ENCODE measurements around the gene SMYD3.
"Not testable (repeated sequence)": the region's sequence is repeated elsewhere in the genome, so short reads cannot be mapped to it uniquely, and the experiment has no call there.

SMYD3 gene

GRCh38 chr1:245717611-245718010 is 789.5 kb downstream of the SMYD3 start:
- no peak for DNase-seq (ENCODE audit: low read depth)
- TF ChIP-seq, protein P1, sequence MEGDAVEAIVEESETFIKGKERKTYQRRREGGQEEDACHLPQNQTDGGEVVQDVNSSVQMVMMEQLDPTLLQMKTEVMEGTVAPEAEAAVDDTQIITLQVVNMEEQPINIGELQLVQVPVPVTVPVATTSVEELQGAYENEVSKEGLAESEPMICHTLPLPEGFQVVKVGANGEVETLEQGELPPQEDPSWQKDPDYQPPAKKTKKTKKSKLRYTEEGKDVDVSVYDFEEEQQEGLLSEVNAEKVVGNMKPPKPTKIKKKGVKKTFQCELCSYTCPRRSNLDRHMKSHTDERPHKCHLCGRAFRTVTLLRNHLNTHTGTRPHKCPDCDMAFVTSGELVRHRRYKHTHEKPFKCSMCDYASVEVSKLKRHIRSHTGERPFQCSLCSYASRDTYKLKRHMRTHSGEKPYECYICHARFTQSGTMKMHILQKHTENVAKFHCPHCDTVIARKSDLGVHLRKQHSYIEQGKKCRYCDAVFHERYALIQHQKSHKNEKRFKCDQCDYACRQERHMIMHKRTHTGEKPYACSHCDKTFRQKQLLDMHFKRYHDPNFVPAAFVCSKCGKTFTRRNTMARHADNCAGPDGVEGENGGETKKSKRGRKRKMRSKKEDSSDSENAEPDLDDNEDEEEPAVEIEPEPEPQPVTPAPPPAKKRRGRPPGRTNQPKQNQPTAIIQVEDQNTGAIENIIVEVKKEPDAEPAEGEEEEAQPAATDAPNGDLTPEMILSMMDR (IDR thresholded peaks at IDR 0.05; ENCODE audit: control insufficient read depth, insufficient read depth, low read depth, low read length, missing control alignments): no peak
- no peak overlapping the region for H3K4me3 ChIP-seq (ENCODE audit: control insufficient read depth, low read depth, low read length)

DNA sequence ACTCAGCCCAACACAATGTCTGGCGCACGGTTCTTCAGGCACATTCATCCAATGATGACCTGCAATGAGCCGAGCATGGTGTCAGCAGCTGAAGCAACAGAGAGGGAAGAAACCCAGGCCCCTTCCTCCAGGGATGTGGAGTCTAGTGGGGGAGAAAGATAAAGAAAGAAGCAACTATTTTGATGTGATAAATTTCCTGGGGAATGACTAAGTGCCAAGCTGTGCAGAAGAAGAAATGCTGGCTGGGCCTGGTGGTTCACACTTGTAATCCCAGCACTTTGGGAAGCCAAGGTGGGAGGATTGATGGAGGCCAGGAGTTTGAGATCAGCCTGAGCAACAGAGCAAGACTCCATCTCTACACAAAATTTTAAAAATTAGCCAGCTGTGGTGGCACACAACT is 790.5 kb downstream of the SMYD3 start:
- H3K4me3 ChIP-seq (ENCODE audit: control insufficient read depth, low read depth, low read length): no peak overlapping the region
- TF ChIP-seq, protein P1 (IDR thresholded peaks at IDR 0.05; ENCODE audit: control insufficient read depth, insufficient read depth, low read depth, low read length, missing control alignments): no peak
- DNase-seq (ENCODE audit: low read depth): no peak

DNA sequence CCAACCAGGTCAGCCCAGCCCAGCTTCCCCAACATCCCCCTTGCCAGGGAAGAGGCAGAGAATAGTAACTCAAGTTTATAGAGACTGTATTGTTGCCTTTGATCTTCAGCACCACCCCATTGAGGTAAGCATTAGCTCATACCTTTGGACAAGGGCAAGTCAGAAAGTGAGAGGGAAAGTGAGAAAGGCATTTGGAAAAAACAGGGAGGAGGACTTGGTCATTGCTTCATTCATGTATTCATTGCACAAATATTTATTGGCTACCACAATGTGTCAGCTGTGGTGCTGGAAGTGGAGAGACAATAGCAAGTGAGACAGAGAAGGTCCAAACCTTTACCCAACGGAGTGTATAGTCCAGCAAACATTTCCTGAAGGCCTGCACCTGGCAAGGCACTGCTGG is 791.1 kb downstream of the SMYD3 start:
- H3K4me3 ChIP-seq (ENCODE audit: control insufficient read depth, low read depth, low read length): no peak overlapping the region
- TF ChIP-seq, protein P1 (IDR thresholded peaks at IDR 0.05; ENCODE audit: control insufficient read depth, insufficient read depth, low read depth, low read length, missing control alignments): no peak
- peak; percentile 75 for DNase-seq (ENCODE audit: low read depth)

GRCh38 chr1:245715291-245715701 is 791.8 kb downstream of the SMYD3 start:
- TF ChIP-seq, protein P1 (IDR thresholded peaks at IDR 0.05; ENCODE audit: control insufficient read depth, insufficient read depth, low read depth, low read length, missing control alignments): no peak
- no peak overlapping the region for H3K4me3 ChIP-seq (ENCODE audit: control insufficient read depth, low read depth, low read length)
- DNase-seq (ENCODE audit: low read depth): no peak

DNA sequence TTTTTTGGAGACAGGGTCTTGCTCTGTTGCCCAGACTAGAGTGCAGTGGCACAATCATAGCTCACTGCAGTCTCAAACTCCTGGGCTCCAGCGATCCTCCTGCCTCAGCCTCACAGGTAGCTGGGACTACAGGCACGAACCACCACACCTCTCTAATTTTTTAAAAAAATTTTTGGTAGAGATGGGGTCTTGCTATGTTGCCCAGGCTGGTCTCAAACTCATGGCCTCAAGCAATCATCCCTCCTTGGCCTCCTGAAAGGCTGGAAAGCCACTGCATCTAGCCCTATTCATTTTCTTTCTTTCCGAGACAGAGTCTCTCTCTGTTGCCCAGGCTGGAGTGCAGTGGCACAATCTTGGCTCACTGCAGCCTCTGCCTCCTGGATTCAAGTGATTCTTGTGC is 793.1 kb downstream of the SMYD3 start:
- DNase-seq (ENCODE audit: low read depth); H3K4me3 ChIP-seq (ENCODE audit: control insufficient read depth, low read depth, low read length): not testable (repeated sequence)

GRCh38 chr1:245710961-245711903 is 795.8 kb downstream of the SMYD3 start:
- TF ChIP-seq, protein P1 (IDR thresholded peaks at IDR 0.05; ENCODE audit: control insufficient read depth, insufficient read depth, low read depth, low read length, missing control alignments): no peak
- H3K4me3 ChIP-seq (ENCODE audit: control insufficient read depth, low read depth, low read length): no peak overlapping the region
- no peak for DNase-seq (ENCODE audit: low read depth)

DNA sequence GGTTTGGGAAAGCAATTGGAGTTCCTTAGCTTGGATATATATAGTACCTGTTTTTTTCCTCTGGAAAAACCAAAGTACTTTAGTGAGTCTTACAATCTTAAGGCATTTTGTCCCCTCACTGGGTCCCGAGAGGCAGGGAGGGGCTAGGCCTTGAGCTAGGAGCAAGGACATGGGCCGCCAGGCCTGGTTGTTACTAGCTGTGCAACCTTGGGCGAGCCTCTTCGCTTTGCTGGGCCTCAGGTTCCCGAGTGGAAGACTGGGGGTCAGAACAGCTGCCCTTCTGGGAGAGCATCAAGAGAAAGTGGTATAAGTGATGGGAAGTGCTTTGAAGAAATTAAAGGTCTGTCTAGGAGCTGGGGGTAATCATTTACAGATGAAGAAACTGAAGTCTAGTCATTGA is 799.1 kb downstream of the SMYD3 start:
- TF ChIP-seq, protein P1 (IDR thresholded peaks at IDR 0.05; ENCODE audit: control insufficient read depth, insufficient read depth, low read depth, low read length, missing control alignments): no peak
- no peak overlapping the region for H3K4me3 ChIP-seq (ENCODE audit: control insufficient read depth, low read depth, low read length)
- DNase-seq (ENCODE audit: low read depth): no peak
